IMR-90 (cell line): ENCODE measurements around the gene RINT1.

Experiments
- BHLHE40 ChIP-seq: fragments of 150-350 bp; IDR thresholded peaks from 2 replicates; pipeline ENCODE4 v1.6.1; 2016; ENCODE audit warnings: mild to moderate bottlenecking, low read depth, low read length
- CEBPB ChIP-seq: IDR thresholded peaks from 2 replicates; pipeline ENCODE4 v1.6.1; 2012; ENCODE audit warnings: low read depth, low read length, improper control_type of control experiment
- CTCF ChIP-seq: conservative IDR thresholded peaks from 2 replicates; pipeline ENCODE4 v1.5.1; 2012; ENCODE audit warnings: mild to moderate bottlenecking, low read depth, low read length, improper control_type of control experiment
- FOS ChIP-seq: fragments of 150-350 bp; IDR thresholded peaks from 2 replicates; pipeline ENCODE4 v1.6.1; 2016; ENCODE audit warnings: low read depth, low read length
- MAFK ChIP-seq: IDR thresholded peaks from 2 replicates; pipeline ENCODE4 v1.6.1; 2012; ENCODE audit warnings: low read depth, low read length, improper control_type of control experiment
- MAZ ChIP-seq: IDR thresholded peaks from 2 replicates; pipeline ENCODE4 v1.6.1; 2012; ENCODE audit warnings: low read depth, mild to moderate bottlenecking, low read length, improper control_type of control experiment, moderate library complexity, borderline replicate concordance
- MXI1 ChIP-seq: IDR thresholded peaks from 2 replicates; pipeline ENCODE4 v1.6.1; 2012; ENCODE audit warnings: low read depth, mild to moderate bottlenecking, low read length, moderate library complexity, borderline replicate concordance
- NFE2L2 ChIP-seq: fragments of 150-350 bp; IDR thresholded peaks from 2 replicates; pipeline ENCODE4 v1.6.1; 2016; ENCODE audit warnings: low read depth, mild to moderate bottlenecking, low read length
- POLR2A ChIP-seq: IDR thresholded peaks from 2 replicates; pipeline ENCODE4 v1.6.1; 2012; ENCODE audit warnings: mild to moderate bottlenecking, low read depth, low read length
- RAD21 ChIP-seq: IDR thresholded peaks from 2 replicates; pipeline ENCODE4 v1.6.1; 2012; ENCODE audit warnings: low read length, improper control_type of control experiment
- RFX5 ChIP-seq: IDR thresholded peaks from 2 replicates; pipeline ENCODE4 v1.8.0; 2012; ENCODE audit warnings: low read depth, mild to moderate bottlenecking, low read length, moderate library complexity
- USF2 ChIP-seq: fragments of 150-350 bp; IDR thresholded peaks from 2 replicates; pipeline ENCODE4 v1.6.1; 2017; ENCODE audit warnings: mild to moderate bottlenecking, antibody characterized with exemption, low read length, low read depth

GRCh38 chr7:105531792-105532671, at the start of gene RINT1:
- TF ChIP-seq CTCF (peak; percentile 86), MXI1 (peak; percentile 74; the same call in 1 of the 2 replicates), BHLHE40 (peak; percentile 90), POLR2A (peak; percentile 95), CEBPB (no peak), MAZ (peak; percentile 84; the same call in 1 of the 2 replicates), RAD21 (peak; percentile 36), MAFK (no peak), USF2 (no peak), FOS (no peak), RFX5 (no peak), NFE2L2 (no peak)
